Skeletal muscle tissue (tissue), 4 donors: ENCODE results near the gene TMEM239. TPM values are rescaled to one million over a fixed set of nuclear protein-coding genes. Genes with fewer than 3 reads are reported as not detected.

Experiments
- H3K27ac ChIP-seq: one replicate; pipeline ENCODE4 v1.7.0; 2013; ENCODE audit warnings: mild to moderate bottlenecking, low read depth, low read length, inconsistent platforms
- H3K27me3 ChIP-seq, 3 donors: one replicate each; pipeline ENCODE4 v1.7.0; 2013; ENCODE audit warnings: low read length in 3 of 3; ENCODE audit not compliant: control insufficient read depth in 3 of 3, insufficient read depth in 3 of 3
- H3K36me3 ChIP-seq, 3 donors: one replicate each; pipeline ENCODE4 v1.7.0; 2013; ENCODE audit warnings: low read length in 3 of 3; ENCODE audit not compliant: control insufficient read depth in 3 of 3, insufficient read depth in 3 of 3
- H3K4me1 ChIP-seq, 3 donors: one replicate each; pipeline ENCODE4 v1.7.0; 2013; ENCODE audit warnings: low read length in 3 of 3, mild to moderate bottlenecking in 3 of 3; ENCODE audit not compliant: control insufficient read depth in 3 of 3, insufficient read depth in 3 of 3
- H3K4me3 ChIP-seq, 3 donors: one replicate each; pipeline ENCODE4 v1.7.0; 2013; ENCODE audit warnings: low read length in 3 of 3
- H3K9ac ChIP-seq, 3 donors: one replicate each; pipeline ENCODE4 v1.7.0; 2013; ENCODE audit warnings: low read length in 3 of 3, mild to moderate bottlenecking in 3 of 3, moderate library complexity in 2 of 3, low read depth in 1 of 3
- H3K9me3 ChIP-seq, 3 donors: one replicate each; pipeline ENCODE4 v1.7.0; 2013; ENCODE audit warnings: low read length in 3 of 3; ENCODE audit not compliant: control insufficient read depth in 3 of 3
- total RNA-seq: library from RNA; depleted of rRNA; stranded (reverse); fragments of >200 nt; gene quantifications from one replicate; pipeline ENCODE4 v1.2.3, GENCODE V29; 2014
- donor health status: Osteomylitis.

TMEM239 gene
- total RNA-seq, 1 donor from 2014 or later: not detected

- Histone ChIP-seq H3K27me3 (peaks cover 7 to 19% (median 8%) of the 10 kb centered on the region in 3 donors), H3K4me3 (no peak overlapping the region), H3K36me3 (no peaks in the 10 kb centered on the region), H3K4me1 (no peaks in the 10 kb centered on the region), H3K9me3 (no peaks in the 10 kb centered on the region), H3K27ac (no peak overlapping the region), H3K9ac (no peak overlapping the region)
These were observed 32.1 kb upstream of the TMEM239 start for GRCh38 chr20:2783908-2784566.

GRCh38 chr20:2793471-2793870 lies 22.7 kb upstream of the TMEM239 start:
- peaks cover 24 to 41% (median 38%) of the 10 kb centered on the region in 3 donors for H3K27me3 ChIP-seq
- no peaks in the 10 kb centered on the region for H3K36me3 ChIP-seq
- H3K9ac ChIP-seq: no peak overlapping the region
- no peak overlapping the region for H3K27ac ChIP-seq
- H3K4me1 ChIP-seq: no peaks in the 10 kb centered on the region
- no peak overlapping the region for H3K4me3 ChIP-seq
- no peaks in the 10 kb centered on the region for H3K9me3 ChIP-seq

- no peaks in the 10 kb centered on the region for H3K9me3 ChIP-seq
- H3K4me1 ChIP-seq: no peaks in the 10 kb centered on the region
- peaks cover 32 to 46% (median 44%) of the 10 kb centered on the region in 3 donors for H3K27me3 ChIP-seq
- no peak overlapping the region for H3K9ac ChIP-seq
- no peak overlapping the region for H3K4me3 ChIP-seq
- H3K27ac ChIP-seq: no peak overlapping the region
- H3K36me3 ChIP-seq: no peaks in the 10 kb centered on the region
These were observed 21.9 kb upstream of the TMEM239 start for GRCh38 chr20:2794202-2794748.

- no peaks in the 10 kb centered on the region for H3K36me3 ChIP-seq
- H3K9me3 ChIP-seq: no peaks in the 10 kb centered on the region
- no peak overlapping the region for H3K9ac ChIP-seq
- peaks cover 39 to 53% (median 46%) of the 10 kb centered on the region in 3 donors for H3K27me3 ChIP-seq
- H3K27ac ChIP-seq: no peak overlapping the region
- H3K4me1 ChIP-seq: peaks cover 2 to 3% (median 3%) of the 10 kb centered on the region in 3 donors
- H3K4me3 ChIP-seq: no peak overlapping the region
These were observed 21.2 kb upstream of the TMEM239 start for GRCh38 chr20:2794866-2795447.

GRCh38 chr20:2795451-2795850 lies 20.7 kb upstream of the TMEM239 start:
- Histone ChIP-seq H3K4me1 (peaks cover 3 to 5% (median 4%) of the 10 kb centered on the region in 3 donors), H3K9ac (no peak overlapping the region), H3K4me3 (no peak overlapping the region), H3K36me3 (no peaks in the 10 kb centered on the region), H3K27me3 (peaks cover 42 to 57% (median 48%) of the 10 kb centered on the region in 3 donors), H3K27ac (no peak overlapping the region), H3K9me3 (no peaks in the 10 kb centered on the region)

GRCh38 chr20:2796011-2796660 lies 20.0 kb upstream of the TMEM239 start:
- Histone ChIP-seq H3K36me3 (no peaks in the 10 kb centered on the region), H3K4me1 (peaks cover 3 to 7% (median 4%) of the 10 kb centered on the region in 3 donors), H3K4me3 (no peak overlapping the region), H3K27ac (no peak overlapping the region), H3K9ac (no peak overlapping the region), H3K9me3 (no peaks in the 10 kb centered on the region), H3K27me3 (peaks cover 48 to 63% (median 52%) of the 10 kb centered on the region in 3 donors)

GRCh38 chr20:2797136-2797983 lies 18.8 kb upstream of the TMEM239 start:
- Histone ChIP-seq H3K9me3 (no peaks in the 10 kb centered on the region), H3K9ac (no peak overlapping the region), H3K27me3 (peaks cover 52 to 72% (median 53%) of the 10 kb centered on the region in 3 donors), H3K36me3 (no peaks in the 10 kb centered on the region), H3K4me1 (peaks cover 3 to 11% (median 4%) of the 10 kb centered on the region in 3 donors), H3K4me3 (no peak overlapping the region), H3K27ac (no peak overlapping the region)

- no peak overlapping the region for H3K9ac ChIP-seq
- peaks cover 52 to 75% (median 58%) of the 10 kb centered on the region in 3 donors for H3K27me3 ChIP-seq
- no peaks in the 10 kb centered on the region for H3K9me3 ChIP-seq
- H3K36me3 ChIP-seq: no peaks in the 10 kb centered on the region
- H3K4me1 ChIP-seq: peaks cover 3 to 11% (median 4%) of the 10 kb centered on the region in 3 donors
- H3K27ac ChIP-seq: no peak overlapping the region
- no peak overlapping the region for H3K4me3 ChIP-seq
These were observed 17.9 kb upstream of the TMEM239 start for GRCh38 chr20:2798095-2798805.

- H3K9ac ChIP-seq: no peak overlapping the region
- H3K4me3 ChIP-seq: no peak overlapping the region
- peaks cover 50 to 76% (median 56%) of the 10 kb centered on the region in 3 donors for H3K27me3 ChIP-seq
- no peaks in the 10 kb centered on the region for H3K9me3 ChIP-seq
- H3K36me3 ChIP-seq: no peaks in the 10 kb centered on the region
- H3K4me1 ChIP-seq: peaks cover 3 to 11% (median 4%) of the 10 kb centered on the region in 3 donors
- H3K27ac ChIP-seq: no peak overlapping the region
These were observed 17.4 kb upstream of the TMEM239 start for GRCh38 chr20:2798814-2799213.
